LNCaP clone FGC (cell line): ENCODE measurements around the gene GDAP2.

Experiments used
- DNase-seq: peaks from one replicate; pipeline ENCODE4 v3.0.0-alpha.2; 2011; ENCODE audit warnings: low read depth
- H3K4me3 ChIP-seq: 2 replicates; pipeline ENCODE4 v1.5.1; 2011; ENCODE audit warnings: mild to moderate bottlenecking, low read depth, low read length, control low read depth
- CTCF ChIP-seq: IDR thresholded peaks from 2 replicates; pipeline ENCODE4 v1.5.1; 2012; ENCODE audit warnings: mild to moderate bottlenecking; ENCODE audit not compliant: control insufficient read depth, insufficient read depth; ENCODE audit errors: extremely low read depth

GDAP2 gene

GRCh38 chr1:117830222-117830621 lies 99.2 kb downstream of the GDAP2 start:
- DNase-seq: no peak
- TF ChIP-seq CTCF: no peak
- H3K4me3 ChIP-seq: no peak overlapping the region

DNA sequence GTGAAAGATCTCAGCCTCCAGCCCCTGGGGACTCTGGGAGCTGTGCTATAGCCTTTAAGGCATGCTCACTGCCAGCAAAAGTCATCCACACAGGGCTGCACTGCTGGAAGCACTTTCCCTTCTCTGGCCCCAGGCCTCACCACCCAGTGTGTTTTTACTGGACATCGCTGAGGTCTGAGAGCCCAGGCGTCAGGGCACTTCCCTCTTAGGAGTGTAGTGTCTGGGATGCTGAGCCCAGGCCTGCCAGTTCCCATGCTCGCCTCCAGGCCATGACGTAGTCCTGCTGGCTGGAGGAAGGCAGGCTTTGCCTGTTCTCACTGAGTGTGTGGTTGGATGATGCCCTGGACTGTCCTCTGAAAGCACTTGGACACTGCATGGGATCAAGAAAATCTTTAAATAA lies 101.2 kb downstream of the GDAP2 start:
- TF ChIP-seq CTCF: no peak
- H3K4me3 ChIP-seq: no peak overlapping the region
- DNase-seq: no peak

DNA sequence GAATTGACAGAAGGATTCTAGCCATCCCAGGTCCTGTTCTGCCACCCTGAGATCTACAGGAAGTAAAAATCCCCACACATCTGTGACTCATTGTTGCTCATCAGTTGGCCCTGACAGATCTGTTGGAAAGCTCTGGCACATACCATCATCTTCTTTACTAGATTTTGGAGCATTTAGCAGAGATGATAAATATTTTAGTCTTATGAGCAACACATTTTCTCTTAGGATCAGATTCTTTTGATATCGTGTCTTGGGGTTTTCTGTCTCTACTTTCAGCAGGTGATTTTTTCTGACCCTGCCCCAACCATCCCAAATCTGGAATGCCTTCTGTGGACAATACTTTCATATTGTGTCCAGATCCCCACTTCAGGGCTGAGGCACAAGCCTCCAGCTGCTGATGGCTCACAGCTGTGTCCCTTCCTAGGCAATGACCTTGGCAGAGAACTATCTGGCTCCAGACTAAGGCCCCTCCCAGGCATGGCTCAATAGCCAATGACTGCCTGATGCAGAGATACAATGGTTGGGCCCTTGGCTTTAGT lies 102.8 kb downstream of the GDAP2 start:
- no peak for DNase-seq
- H3K4me3 ChIP-seq: no peak overlapping the region
- TF ChIP-seq CTCF: no peak

- no peak for TF ChIP-seq CTCF
- H3K4me3 ChIP-seq: no peak overlapping the region
- DNase-seq: no peak
These were observed 103.3 kb downstream of the GDAP2 start for GRCh38 chr1:117826119-117826518.

DNA sequence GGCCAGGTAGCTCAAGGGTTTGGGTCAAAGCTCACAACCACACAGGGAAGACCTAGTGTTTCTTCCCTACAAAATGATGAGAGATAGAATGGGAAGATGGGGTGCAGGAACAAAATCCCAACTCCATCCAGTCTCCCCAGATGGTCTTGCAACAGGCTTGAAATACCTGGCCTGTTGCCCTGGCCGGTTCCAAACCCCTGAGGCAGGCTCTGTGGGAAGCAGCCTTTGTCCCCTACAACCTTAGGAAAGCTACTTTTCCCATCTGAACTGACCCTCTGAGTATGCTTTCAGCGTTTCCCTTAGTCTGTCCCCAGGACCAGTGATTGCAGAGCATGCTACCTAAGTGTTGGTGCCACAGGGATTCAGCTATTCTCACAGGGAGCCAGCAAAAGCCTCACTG lies 104.0 kb downstream of the GDAP2 start:
- DNase-seq: no peak
- no peak overlapping the region for H3K4me3 ChIP-seq
- TF ChIP-seq CTCF: no peak

DNA sequence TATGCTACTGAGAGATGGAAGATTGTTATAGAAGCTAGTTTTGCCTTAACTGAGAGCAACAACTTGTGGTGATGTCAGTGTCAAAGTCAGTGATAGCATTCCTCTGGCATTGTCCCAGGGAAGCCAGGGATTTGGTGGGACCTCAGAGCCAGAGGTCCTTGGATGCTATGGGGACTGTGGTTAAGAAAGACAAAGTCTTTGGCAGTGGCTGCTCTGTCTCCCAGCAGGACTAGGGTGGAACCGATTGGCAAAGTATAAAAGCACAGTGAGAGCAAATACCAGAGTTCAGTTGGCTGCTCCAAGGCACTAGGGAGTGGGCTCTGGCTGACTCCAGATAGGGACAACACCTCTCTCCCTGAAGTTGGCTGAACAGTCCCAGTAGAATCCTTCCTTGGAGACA lies 104.8 kb downstream of the GDAP2 start:
- DNase-seq: no peak
- TF ChIP-seq CTCF: no peak
- no peak overlapping the region for H3K4me3 ChIP-seq

DNA sequence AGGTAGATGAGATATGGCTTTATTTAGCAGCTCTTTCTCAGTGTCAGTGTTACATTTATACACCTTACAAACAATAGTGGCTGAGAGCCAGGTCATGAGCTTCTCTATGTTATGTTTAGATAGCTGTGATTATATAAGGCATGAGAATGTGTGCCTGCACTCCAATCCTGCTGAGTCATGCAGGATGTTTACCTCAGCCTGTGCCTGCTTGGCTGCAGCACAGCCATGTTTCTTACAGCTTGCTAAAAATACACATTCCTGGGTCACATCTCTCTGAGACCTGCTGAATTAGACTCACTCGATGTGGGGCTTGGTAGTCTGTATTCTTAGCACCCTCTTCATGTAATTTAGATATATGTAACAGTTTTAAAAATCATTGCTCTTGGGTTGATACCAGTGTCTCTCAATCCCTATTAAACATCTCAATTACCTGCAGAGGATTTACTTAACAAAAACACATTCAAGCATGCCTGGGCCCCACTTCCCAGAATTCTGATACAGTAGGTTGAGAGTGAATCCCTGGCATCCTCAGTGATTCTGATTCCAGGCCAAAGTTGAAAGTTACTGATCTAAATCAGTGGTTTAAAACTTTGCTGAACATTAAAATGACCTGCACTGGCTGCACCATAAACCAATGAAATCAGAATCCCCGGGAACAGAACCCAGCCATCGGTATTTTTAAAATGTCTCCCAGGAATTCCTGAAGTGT lies 107.5 kb downstream of the GDAP2 start:
- no peak for TF ChIP-seq CTCF
- DNase-seq: peak; percentile 35
- no peak overlapping the region for H3K4me3 ChIP-seq
